K562 (cell line): ENCODE measurements around the gene ALK. TPM values are rescaled to one million over a fixed set of nuclear protein-coding genes. Genes with fewer than 3 reads are reported as not detected.

ENCODE experiments used
- CEBPG ChIP-seq, 3 experiments: fragments of 200-800 bp in 1 of 3; sonication (Bioruptor generic) in 1 of 3; sonication (generic) in 1 of 3; formaldehyde crosslinking in 1 of 3; IDR thresholded peaks in 2 of 3; conservative IDR thresholded peaks in 1 of 3; 2 replicates each; pipeline versions ENCODE4 v1.6.1 to v1.8.0; 2016 to 2022; ENCODE audit warnings: missing compliant biosample characterization in 2 of 3, missing genetic modification characterization in 2 of 3, mild to moderate bottlenecking in 1 of 3, missing genetic modification reagents in 1 of 3
- ERF ChIP-seq: fragments of 450-650 bp; formaldehyde crosslinking; IDR thresholded peaks from 2 replicates; pipeline ENCODE4 v1.4.0; 2020; ENCODE audit warnings: mild to moderate bottlenecking, mixed read lengths
- FOSL1 ChIP-seq: fragments of 200-800 bp; sonication (Bioruptor generic); conservative IDR thresholded peaks from 2 replicates; pipeline ENCODE4 v1.6.1; 2016; ENCODE audit warnings: missing genetic modification characterization, missing compliant biosample characterization
- FOXP4 ChIP-seq: sonication (generic); formaldehyde crosslinking; IDR thresholded peaks from 2 replicates; pipeline ENCODE4 v1.8.0; 2022; ENCODE audit warnings: mild to moderate bottlenecking, missing genetic modification reagents, borderline replicate concordance
- STAT6 ChIP-seq: sonication (generic); formaldehyde crosslinking; IDR thresholded peaks from 2 replicates; pipeline ENCODE4 v1.8.1; 2023; ENCODE audit warnings: mild to moderate bottlenecking, missing genetic modification reagents
- TBL1XR1 ChIP-seq, 2 experiments: IDR thresholded peaks; 2 replicates each; pipeline ENCODE4 v1.6.1; 2012; ENCODE audit warnings: improper control_type of control experiment in 2 of 2, low read length in 2 of 2, mild to moderate bottlenecking in 1 of 2
- TFAP4 ChIP-seq: sonication (generic); formaldehyde crosslinking; IDR thresholded peaks from 2 replicates; pipeline ENCODE4 v1.8.0; 2022; ENCODE audit warnings: missing genetic modification reagents, mild to moderate bottlenecking, moderate library complexity, borderline replicate concordance
- ZNF133 ChIP-seq: fragments of 250-450 bp; sonication (Bioruptor Pico); IDR thresholded peaks from 2 replicates; pipeline ENCODE4 v1.4.0; 2020; ENCODE audit warnings: mild to moderate bottlenecking
- ZNF134 ChIP-seq: fragments of 250-450 bp; sonication (Bioruptor Pico); conservative IDR thresholded peaks from 2 replicates; pipeline ENCODE4 v1.4.0; 2020
- ZNF184 ChIP-seq: sonication (generic); formaldehyde crosslinking; IDR thresholded peaks from 2 replicates; pipeline ENCODE4 v1.5.0; 2020; ENCODE audit warnings: missing genetic modification reagents
- polyA plus RNA-seq, 8 experiments: library from polyadenylated mRNA; depleted of rRNA in 4 of 8; stranded (reverse) in 5 of 8; unstranded in 3 of 8; fragments of >200 nt; fragmentation: Nextera tagmentation in 2 of 8; fragmentation: Illumina TruSeq in 1 of 8; extraction: Ambion mirVana in 2 of 8; extraction: Trizol in 1 of 8; gene quantifications; 2 replicates each; pipeline versions ENCODE4 v1.2.1 to v1.2.3, GENCODE V29; 2011 to 2014; ENCODE audit warnings: inconsistent platforms in 1 of 8, missing spikeins in 1 of 8
- total RNA-seq, 7 experiments: library from RNA; depleted of rRNA in 6 of 7; stranded (reverse); fragments of >200 nt in 6 of 7; fragmentation: Illumina TruSeq in 2 of 7; extraction: Trizol in 2 of 7; gene quantifications; 2 replicates each; pipeline versions ENCODE4 v1.2.1 to v1.2.3, GENCODE V29; 2011 to 2021; ENCODE audit warnings: low replicate concordance in 1 of 7

Gene ALK
- total and polyA plus RNA-seq, 9 of the 15 experiments (the other 6 are each of a cell fraction or from before 2014, with no cell fraction given), result not detected

- no peak for TF ChIP-seq STAT6 (CRISPR knock-in tag)
- TF ChIP-seq ERF, result no peak
- no peak for TF ChIP-seq ZNF133 (CRISPR knock-in tag)
- no peak for TF ChIP-seq FOXP4
- no peak for TF ChIP-seq ZNF134 (CRISPR knock-in tag)
- no peak for TF ChIP-seq TBL1XR1 (IDR thresholded peaks at IDR 0.05; ENCODE audit: low read length in 2 of 2)
- TF ChIP-seq CEBPG (CRISPR knock-in tag; IDR thresholded peaks at IDR 0.05), result no peak
- no peak for TF ChIP-seq CEBPG (tag; conservative IDR thresholded peaks at IDR 0.05 in 1 of 2, IDR thresholded peaks at IDR 0.05 in 1 of 2)
- TF ChIP-seq FOSL1, result no peak
- TF ChIP-seq TFAP4 (CRISPR knock-in tag), result no peak
- no peak for TF ChIP-seq ZNF184 (CRISPR knock-in tag)
These were observed 289.4 kb downstream of the ALK start (continued) for GRCh38 chr2:29632018-29632417.
